CD14-positive monocyte (primary cell): ENCODE data around the gene TAS2R19. TPM values are rescaled to one million over a fixed set of nuclear protein-coding genes. Genes with fewer than 3 reads are reported as not detected.
"Not testable (repeated sequence)": the region's sequence is repeated elsewhere in the genome, so short reads cannot be mapped to it uniquely, and the experiment has no call there.

Experiments used
- DNase-seq, 3 donors: peaks; one replicate each; pipeline ENCODE4 v3.0.0-alpha.2; 2011 to 2022
- H2AFZ ChIP-seq: 2 replicates; pipeline ENCODE4 v1.6.0; 2012; ENCODE audit warnings: mild to moderate bottlenecking, low read depth, low read length, inconsistent platforms; ENCODE audit not compliant: insufficient read depth, poor library complexity, severe bottlenecking
- H3K27ac ChIP-seq, 2 donors: 1 replicate in 1 of 2; 2 replicates in 1 of 2; pipeline ENCODE4 v1.5.1; 2012 to 2013; ENCODE audit warnings: low read length in 2 of 2, control low read depth in 1 of 2, inconsistent platforms in 1 of 2, low read depth in 1 of 2, mild to moderate bottlenecking in 1 of 2
- H3K27me3 ChIP-seq, 2 donors: one replicate each; pipeline versions ENCODE4 v1.6.0 to v1.6.1; 2011 to 2013; ENCODE audit warnings: low read length in 2 of 2; ENCODE audit not compliant: control insufficient read depth in 2 of 2, insufficient read depth in 2 of 2
- H3K36me3 ChIP-seq, 2 donors: replicated peaks in 1 of 2; 1 replicate in 1 of 2; 2 replicates in 1 of 2; pipeline versions ENCODE4 v1.5.1 to v1.6.1; 2012 to 2013; ENCODE audit warnings: low read length in 2 of 2, control low read depth in 1 of 2, inconsistent platforms in 1 of 2, mild to moderate bottlenecking in 1 of 2; ENCODE audit not compliant: insufficient read depth in 2 of 2, control insufficient read depth in 1 of 2
- H3K4me1 ChIP-seq, 2 donors: 1 replicate in 1 of 2; 2 replicates in 1 of 2; pipeline versions ENCODE4 v1.5.1 to v1.6.1; 2012 to 2013; ENCODE audit warnings: low read length in 2 of 2, control low read depth in 1 of 2, inconsistent platforms in 1 of 2, mild to moderate bottlenecking in 1 of 2, moderate library complexity in 1 of 2; ENCODE audit not compliant: insufficient read depth in 2 of 2, control insufficient read depth in 1 of 2
- H3K4me2 ChIP-seq: replicated peaks from 2 replicates; pipeline ENCODE3; 2012; ENCODE audit warnings: low read length, moderate library complexity, mild to moderate bottlenecking; ENCODE audit not compliant: poor library complexity, severe bottlenecking; ENCODE audit errors: extremely low read depth
- H3K4me3 ChIP-seq, 3 experiments: fragments of 200-600 bp in 1 of 3; sonication (generic) in 1 of 3; replicated peaks in 1 of 3; 1 replicate in 2 of 3; 2 replicates in 1 of 3; pipeline ENCODE4 v1.5.1; 2011 to 2013; ENCODE audit warnings: low read length in 3 of 3, mild to moderate bottlenecking in 3 of 3, control low read depth in 2 of 3, low read depth in 2 of 3, inconsistent platforms in 1 of 3, moderate library complexity in 1 of 3
- H3K79me2 ChIP-seq: 2 replicates; pipeline ENCODE4 v1.6.0; 2012; ENCODE audit warnings: mild to moderate bottlenecking, control low read depth, inconsistent platforms, low read length, moderate library complexity; ENCODE audit not compliant: insufficient read depth
- H3K9ac ChIP-seq: 2 replicates; pipeline ENCODE4 v1.6.0; 2017; ENCODE audit warnings: low read length, mild to moderate bottlenecking; ENCODE audit not compliant: insufficient read depth, poor library complexity, severe bottlenecking
- H3K9me3 ChIP-seq, 2 donors: replicated peaks in 1 of 2; 1 replicate in 1 of 2; 2 replicates in 1 of 2; pipeline versions ENCODE4 v1.5.1 to v1.6.1; 2012 to 2013; ENCODE audit warnings: low read length in 2 of 2, control low read depth in 1 of 2; ENCODE audit not compliant: control insufficient read depth in 1 of 2, insufficient read depth in 1 of 2
- H4K20me1 ChIP-seq: 2 replicates; pipeline ENCODE4 v1.6.0; 2012; ENCODE audit warnings: mild to moderate bottlenecking, low read length, control low read depth, moderate library complexity; ENCODE audit not compliant: insufficient read depth
- H3K27ac Mint-ChIP-seq, 7 donors: one replicate each; pipeline ENCODE4 v1.8.0; 2020; ENCODE audit warnings: mild to moderate bottlenecking in 7 of 7, mixed read lengths in 7 of 7, moderate library complexity in 6 of 7, inconsistent platforms in 2 of 7
- H3K27me3 Mint-ChIP-seq, 3 donors: one replicate each; pipeline ENCODE4 v1.8.0; 2021 to 2022; ENCODE audit warnings: low read depth in 3 of 3, mild to moderate bottlenecking in 3 of 3, mixed read lengths in 3 of 3, moderate library complexity in 3 of 3, inconsistent platforms in 1 of 3
- H3K36me3 Mint-ChIP-seq, 2 donors: one replicate each; pipeline ENCODE4 v1.8.0; 2020; ENCODE audit warnings: mixed read lengths in 2 of 2, inconsistent platforms in 1 of 2, mild to moderate bottlenecking in 1 of 2
- H3K4me1 Mint-ChIP-seq: one replicate; pipeline ENCODE4 v1.8.0; 2020; ENCODE audit warnings: mild to moderate bottlenecking, mixed read lengths
- H3K4me3 Mint-ChIP-seq, 2 donors: one replicate each; pipeline ENCODE4 v1.8.0; 2020; ENCODE audit warnings: mild to moderate bottlenecking in 2 of 2, mixed read lengths in 2 of 2, moderate library complexity in 1 of 2
- H3K9me3 Mint-ChIP-seq, 7 donors: one replicate each; pipeline ENCODE4 v1.8.0; 2020 to 2022; ENCODE audit warnings: mixed read lengths in 7 of 7, mild to moderate bottlenecking in 6 of 7, moderate library complexity in 6 of 7, inconsistent platforms in 2 of 7
- WGBS: methylation state at CpG from one replicate; pipeline ENCODE4 v1.1.5; 2013; ENCODE audit warnings: missing lambda C conversion rate; ENCODE audit not compliant: insufficient coverage; 5-methylcytosine and 5-hydroxymethylcytosine counted together
- intact Hi-C, 2 donors: fragments of 100-400 bp; cut with micrococcal nuclease; formaldehyde crosslinking; loops; one replicate each; pipeline versions ENCODE4 v1.15.0 to v1.15.1; 2023
- polyA plus RNA-seq, 3 donors: library from polyadenylated mRNA; depleted of rRNA in 1 of 3; unstranded in 2 of 3; stranded (reverse) in 1 of 3; fragments of 300-500 nt in 2 of 3; fragments of >200 nt in 1 of 3; fragmentation: Illumina TruSeq in 2 of 3; gene quantifications; 1 replicate in 2 of 3; 2 replicates in 1 of 3; pipeline ENCODE4 v1.2.3, GENCODE V29; 2012 to 2021
- TF ChIP-seq, protein P1 (sequence below): fragments of 200-600 bp; IDR thresholded peaks from one replicate; pipeline ENCODE4 v1.8.0; 2022; ENCODE audit warnings: antibody characterized with exemption, mild to moderate bottlenecking

Gene TAS2R19
- polyA plus RNA-seq, 3 donors, result 0.29 TPM; not detected in 2

- H3K4me3 ChIP-seq, result no peak overlapping the region
- no peak overlapping the region for H3K27ac Mint-ChIP-seq
- H3K4me3 Mint-ChIP-seq, result no peak overlapping the region
- no peak overlapping the region for H3K27ac ChIP-seq
- intact Hi-C loops, result no loop called here
- H2AFZ ChIP-seq, result no peak overlapping the region
- no peaks in the 10 kb centered on the region for H3K4me1 ChIP-seq
- H3K4me2 ChIP-seq, result no peak overlapping the region
- no CpG with 5 or more reads among the region's 1 CpG for WGBS
- H3K9ac ChIP-seq, result no peak overlapping the region
- H3K27me3 ChIP-seq, result no peaks in the 10 kb centered on the region
- TF ChIP-seq, protein P1, sequence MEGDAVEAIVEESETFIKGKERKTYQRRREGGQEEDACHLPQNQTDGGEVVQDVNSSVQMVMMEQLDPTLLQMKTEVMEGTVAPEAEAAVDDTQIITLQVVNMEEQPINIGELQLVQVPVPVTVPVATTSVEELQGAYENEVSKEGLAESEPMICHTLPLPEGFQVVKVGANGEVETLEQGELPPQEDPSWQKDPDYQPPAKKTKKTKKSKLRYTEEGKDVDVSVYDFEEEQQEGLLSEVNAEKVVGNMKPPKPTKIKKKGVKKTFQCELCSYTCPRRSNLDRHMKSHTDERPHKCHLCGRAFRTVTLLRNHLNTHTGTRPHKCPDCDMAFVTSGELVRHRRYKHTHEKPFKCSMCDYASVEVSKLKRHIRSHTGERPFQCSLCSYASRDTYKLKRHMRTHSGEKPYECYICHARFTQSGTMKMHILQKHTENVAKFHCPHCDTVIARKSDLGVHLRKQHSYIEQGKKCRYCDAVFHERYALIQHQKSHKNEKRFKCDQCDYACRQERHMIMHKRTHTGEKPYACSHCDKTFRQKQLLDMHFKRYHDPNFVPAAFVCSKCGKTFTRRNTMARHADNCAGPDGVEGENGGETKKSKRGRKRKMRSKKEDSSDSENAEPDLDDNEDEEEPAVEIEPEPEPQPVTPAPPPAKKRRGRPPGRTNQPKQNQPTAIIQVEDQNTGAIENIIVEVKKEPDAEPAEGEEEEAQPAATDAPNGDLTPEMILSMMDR, result no peak
- no peaks in the 10 kb centered on the region for H3K4me1 Mint-ChIP-seq
- peaks cover 5 to 12% of the 10 kb centered on the region in 2 donors for H3K36me3 ChIP-seq
- no peaks in the 10 kb centered on the region for H3K9me3 ChIP-seq
- peaks cover 4 to 11% (median 10%) of the 10 kb centered on the region in 7 donors for H3K9me3 Mint-ChIP-seq
- H3K36me3 Mint-ChIP-seq, result peaks cover 29 to 52% of the 10 kb centered on the region in 2 donors
- no peaks in the 10 kb centered on the region for H3K79me2 ChIP-seq
- no peaks in the 10 kb centered on the region for H4K20me1 ChIP-seq
- peaks cover 0 to 1% (median 0%) of the 10 kb centered on the region in 3 donors for H3K27me3 Mint-ChIP-seq
- DNase-seq, result no peak
These were observed 17.7 kb upstream of the TAS2R19 start for GRCh38 chr12:11040162-11040561.

DNA sequence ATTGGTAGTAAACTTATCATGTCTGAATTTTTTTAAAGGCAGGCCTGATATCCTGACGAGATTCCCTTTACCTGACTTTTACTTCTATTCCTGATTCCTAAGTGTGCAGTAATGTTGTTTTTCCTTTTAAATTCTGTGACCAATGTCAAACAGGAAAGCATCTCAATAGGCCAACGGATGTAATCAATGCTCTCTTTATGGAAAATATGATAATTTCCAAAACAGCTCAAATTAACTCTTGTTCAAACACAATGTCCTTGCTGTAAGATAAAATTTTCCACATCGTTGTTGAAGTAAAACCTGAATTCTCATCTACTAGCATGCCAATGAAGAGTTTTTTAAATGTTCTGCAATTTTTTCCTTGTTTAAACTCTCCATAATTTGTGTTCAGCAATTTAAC is 16.8 kb upstream of the TAS2R19 start:
- H3K4me2 ChIP-seq, result no peak overlapping the region
- H3K4me1 Mint-ChIP-seq, result no peaks in the 10 kb centered on the region
- no peak overlapping the region for H3K27ac ChIP-seq
- WGBS, result no CpG with 5 or more reads among the region's 3 CpGs
- H3K27ac Mint-ChIP-seq, result no peak overlapping the region
- no peaks in the 10 kb centered on the region for H3K4me1 ChIP-seq
- peaks cover 20 to 48% of the 10 kb centered on the region in 2 donors for H3K36me3 Mint-ChIP-seq
- no peak overlapping the region for H3K9ac ChIP-seq
- TF ChIP-seq, protein P1, result no peak
- no peaks in the 10 kb centered on the region for H4K20me1 ChIP-seq
- no peak overlapping the region for H2AFZ ChIP-seq
- no peaks in the 10 kb centered on the region for H3K9me3 ChIP-seq
- peaks cover 4 to 11% (median 8%) of the 10 kb centered on the region in 7 donors for H3K9me3 Mint-ChIP-seq
- H3K27me3 ChIP-seq, result no peaks in the 10 kb centered on the region
- no peak overlapping the region for H3K4me3 ChIP-seq
- intact Hi-C loops, result no loop called here
- DNase-seq, result no peak
- H3K79me2 ChIP-seq, result no peaks in the 10 kb centered on the region
- H3K36me3 ChIP-seq, result peaks cover 5 to 11% of the 10 kb centered on the region in 2 donors
- peaks cover 0 to 1% (median 0%) of the 10 kb centered on the region in 3 donors for H3K27me3 Mint-ChIP-seq
- H3K4me3 Mint-ChIP-seq, result no peak overlapping the region

DNA sequence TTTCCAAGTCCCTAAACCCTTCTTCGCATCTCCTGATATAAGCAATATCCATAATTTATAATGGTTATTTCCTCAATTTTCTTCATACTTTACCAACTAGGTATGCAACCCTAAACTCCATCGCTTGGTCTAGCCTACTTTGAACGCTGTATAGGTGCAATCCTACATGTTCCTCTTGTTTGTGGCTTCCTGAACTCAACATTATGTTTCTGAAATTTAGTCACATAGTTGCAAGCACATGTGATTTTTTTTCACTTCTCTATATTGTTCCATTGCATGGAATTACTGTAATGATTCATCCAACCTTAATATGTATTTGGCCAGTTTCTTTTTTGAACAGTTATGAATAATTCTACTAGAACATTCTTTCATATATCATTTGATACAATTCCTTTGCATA is 11.5 kb upstream of the TAS2R19 start:
- H3K4me1 ChIP-seq, H3K4me3 Mint-ChIP-seq, H3K27ac Mint-ChIP-seq, H3K79me2 ChIP-seq, H3K9me3 Mint-ChIP-seq, H3K36me3 ChIP-seq, H3K9me3 ChIP-seq, H3K27me3 Mint-ChIP-seq, H4K20me1 ChIP-seq, H3K4me1 Mint-ChIP-seq, H3K27me3 ChIP-seq, H3K4me2 ChIP-seq, DNase-seq, H2AFZ ChIP-seq, H3K4me3 ChIP-seq, intact Hi-C loops, H3K9ac ChIP-seq, H3K27ac ChIP-seq: not testable (repeated sequence)
- H3K36me3 Mint-ChIP-seq, result peaks cover 17 to 38% of the 10 kb centered on the region in 2 donors
- WGBS, result no CpG with 5 or more reads among the region's 3 CpGs
